Measurements from ENCODE around the gene KCNMA1.

The KCNMA1 gene

GRCh38 chr10:77313066-77313750 lies 324.4 kb downstream of the KCNMA1 start:
- DNase-seq: no peak

GRCh38 chr10:77311186-77311585 lies 326.4 kb downstream of the KCNMA1 start:
- DNase-seq: no peak

- no peak for DNase-seq
These were observed 327.2 kb downstream of the KCNMA1 start for GRCh38 chr10:77310288-77310840.

GRCh38 chr10:77309509-77309908 lies 328.1 kb downstream of the KCNMA1 start:
- no peak for DNase-seq

DNA sequence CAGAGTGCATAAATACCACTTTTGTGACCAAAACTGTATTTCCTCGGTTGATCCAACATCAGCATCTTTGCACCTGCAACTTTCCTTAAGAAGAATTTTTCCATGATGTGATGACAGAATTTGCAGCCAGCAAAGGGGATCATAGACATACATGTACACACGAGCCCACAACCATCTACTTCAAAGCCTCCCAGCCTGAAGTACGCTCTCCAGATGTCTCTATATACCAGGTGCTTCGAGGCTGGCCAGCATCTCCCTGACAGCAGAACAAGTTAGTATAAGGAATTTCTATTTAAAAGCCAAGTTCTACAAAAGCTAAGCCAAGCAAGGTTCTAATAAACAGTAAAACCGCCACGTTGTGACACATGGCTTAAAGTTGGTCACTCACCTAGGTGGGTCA lies 328.5 kb downstream of the KCNMA1 start:
- DNase-seq: no peak

DNA sequence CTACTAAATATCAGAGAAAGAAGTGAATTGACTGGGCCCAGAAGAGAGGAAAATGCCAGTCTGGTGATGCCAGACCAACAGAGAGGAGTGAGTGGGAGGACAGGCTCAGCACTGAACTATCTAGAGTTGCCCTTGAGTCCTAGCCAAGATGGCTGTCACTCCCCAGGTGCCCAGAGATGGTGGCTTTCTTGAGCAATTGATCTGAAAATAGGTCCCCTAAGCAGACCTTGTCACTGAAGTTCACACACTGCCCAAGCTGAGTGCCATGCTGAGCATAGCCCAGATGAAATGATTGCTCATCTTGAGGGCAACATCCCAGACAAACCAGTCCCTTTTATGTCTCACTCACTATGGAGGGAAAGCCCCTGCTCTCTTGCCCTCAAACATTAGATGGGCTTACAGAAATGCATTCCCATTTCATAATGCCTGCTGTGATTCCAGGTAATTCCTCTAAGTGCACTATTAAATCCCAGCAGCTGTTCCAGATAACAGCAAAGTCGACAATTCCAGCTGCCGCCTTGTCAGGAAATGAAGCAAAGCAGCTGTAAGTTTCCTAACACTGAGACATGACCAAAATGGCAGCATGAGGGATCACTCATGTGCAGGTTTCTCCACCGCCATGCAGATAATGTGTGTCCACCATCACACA lies 329.4 kb downstream of the KCNMA1 start:
- DNase-seq: no peak

- DNase-seq: no peak
These were observed 330.9 kb downstream of the KCNMA1 start for GRCh38 chr10:77306666-77307065.

DNA sequence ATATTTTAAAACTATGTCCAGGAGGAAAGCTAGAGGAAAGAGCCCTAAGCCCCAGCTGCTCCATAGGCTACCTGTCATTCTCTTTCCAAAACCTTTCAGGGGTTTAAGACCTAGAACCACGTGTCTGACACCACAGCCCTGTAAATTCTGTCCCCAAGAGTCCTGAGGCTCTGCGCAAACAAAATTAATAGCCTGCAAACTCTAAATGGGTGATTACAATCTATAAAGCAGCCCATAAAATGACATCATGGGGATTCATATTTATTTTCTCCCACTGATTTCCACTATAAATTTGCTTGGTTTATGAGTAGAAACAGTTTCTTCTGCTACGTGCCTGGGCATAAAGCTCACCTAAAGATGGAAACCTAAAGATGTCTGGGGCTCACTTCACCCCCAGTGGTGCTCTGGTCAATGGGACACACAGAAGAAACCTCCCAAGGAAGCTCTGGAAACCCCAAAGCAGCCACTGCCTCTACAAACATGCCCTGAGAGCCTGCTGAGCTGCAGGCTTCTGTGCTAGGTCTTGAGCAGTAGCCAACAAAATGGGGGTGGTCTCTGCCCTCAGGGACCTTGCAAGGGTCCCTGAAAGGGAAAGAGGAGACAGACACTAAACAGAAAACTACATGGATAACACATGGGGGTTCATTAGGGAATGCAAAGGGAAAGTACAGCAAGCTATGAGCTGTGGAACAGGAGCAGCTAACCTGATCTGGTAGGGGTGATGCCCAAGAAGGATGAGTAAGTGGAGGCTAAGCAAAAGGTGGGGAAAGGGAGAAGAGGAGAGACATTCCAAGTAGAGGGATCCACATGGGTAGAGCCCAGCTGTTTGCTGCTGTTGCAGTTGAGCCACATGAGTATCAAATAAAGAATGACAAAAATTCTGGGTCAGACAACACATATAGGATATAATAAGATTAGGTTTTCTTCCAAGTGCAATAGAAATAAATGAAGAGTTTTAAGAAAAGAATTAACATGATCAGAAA lies 331.7 kb downstream of the KCNMA1 start:
- DNase-seq: no peak

- DNase-seq: no peak
These were observed 333.4 kb downstream of the KCNMA1 start for GRCh38 chr10:77304192-77304591.

- DNase-seq: no peak
These were observed 336.3 kb downstream of the KCNMA1 start for GRCh38 chr10:77301305-77301730.

GRCh38 chr10:77300682-77301302 lies 336.8 kb downstream of the KCNMA1 start:
- DNase-seq: no peak

DNA sequence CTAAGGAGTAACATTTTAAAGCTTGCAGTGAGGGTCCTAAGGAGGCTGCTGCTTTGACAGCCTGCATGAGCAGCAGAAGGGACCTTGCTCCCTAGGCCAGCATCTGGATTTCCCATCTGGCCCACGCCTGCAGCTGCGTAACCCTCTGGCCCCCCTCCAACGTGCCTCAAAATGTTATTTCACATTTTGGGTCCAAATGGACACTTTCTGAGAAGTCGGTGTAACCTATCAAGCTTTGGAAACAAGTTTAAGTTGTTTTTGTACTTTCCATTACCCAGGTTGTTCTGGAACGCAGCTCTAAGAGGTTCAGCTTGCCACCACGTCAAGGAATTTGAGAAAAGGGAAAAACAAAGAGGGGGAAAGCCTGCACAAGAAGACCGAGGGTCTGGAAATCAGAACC lies 338.3 kb downstream of the KCNMA1 start:
- no peak for DNase-seq

GRCh38 chr10:77297393-77297739 lies 340.2 kb downstream of the KCNMA1 start:
- DNase-seq: no peak

DNA sequence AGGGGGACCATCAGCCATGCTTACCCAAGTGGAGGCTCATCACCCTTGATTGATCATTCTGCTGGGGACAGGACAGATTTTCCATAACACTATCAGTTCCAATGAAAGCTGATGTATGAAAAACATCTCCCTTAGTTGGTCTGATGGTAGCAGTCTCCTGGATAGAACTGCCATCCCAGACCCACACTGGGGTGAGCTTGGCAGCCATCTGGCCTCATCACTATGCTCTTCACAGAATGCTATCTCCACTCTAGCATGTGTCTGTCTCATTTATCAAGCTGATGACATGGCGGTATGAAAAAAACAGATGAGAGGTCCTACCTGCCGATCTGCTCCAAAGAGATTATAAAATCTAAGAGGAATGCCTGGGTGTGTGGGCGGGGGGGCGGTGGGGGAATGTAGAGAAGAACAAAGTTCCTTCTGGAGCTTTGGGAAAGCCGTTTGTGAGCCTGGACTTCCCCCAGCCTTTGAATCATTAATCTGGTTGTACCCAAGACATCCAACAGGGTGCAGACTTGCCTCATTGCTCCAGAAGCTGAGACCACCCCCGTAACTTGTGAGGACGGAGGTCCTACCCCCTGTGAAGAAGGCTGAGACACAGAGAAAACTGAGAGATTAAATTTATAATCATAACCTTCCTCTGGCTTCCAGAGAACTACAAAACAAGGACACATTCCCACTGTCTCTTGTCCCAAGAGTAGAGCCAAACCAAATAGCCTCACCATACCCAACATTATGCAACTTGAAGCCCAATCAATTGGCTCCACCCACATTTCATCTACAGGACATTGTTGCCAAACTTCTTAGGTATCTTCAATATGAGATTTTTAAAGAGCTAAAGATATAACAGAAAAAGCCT lies 340.8 kb downstream of the KCNMA1 start:
- no peak for DNase-seq

DNA sequence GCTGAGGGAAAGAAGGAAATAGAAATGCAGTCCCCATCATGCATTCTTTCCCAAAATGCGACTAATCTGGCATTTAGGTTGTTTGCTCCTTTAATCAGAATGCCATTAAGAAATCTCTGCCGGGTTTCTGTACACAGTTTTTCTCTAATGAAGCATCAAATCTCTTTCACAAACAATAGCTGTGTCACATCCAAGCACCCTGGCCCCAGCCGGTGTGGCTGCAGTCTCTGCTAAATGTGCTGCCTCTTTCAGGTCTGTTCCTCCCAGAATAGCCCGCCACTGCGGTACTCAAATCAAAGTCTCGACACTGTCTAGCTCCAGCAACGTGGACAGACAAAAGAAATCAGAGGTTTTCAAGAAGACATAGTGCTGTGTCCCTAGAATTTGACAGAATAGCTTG lies 343.8 kb downstream of the KCNMA1 start:
- no peak for DNase-seq

GRCh38 chr10:77293347-77293746 lies 344.3 kb downstream of the KCNMA1 start:
- no peak for DNase-seq

DNA sequence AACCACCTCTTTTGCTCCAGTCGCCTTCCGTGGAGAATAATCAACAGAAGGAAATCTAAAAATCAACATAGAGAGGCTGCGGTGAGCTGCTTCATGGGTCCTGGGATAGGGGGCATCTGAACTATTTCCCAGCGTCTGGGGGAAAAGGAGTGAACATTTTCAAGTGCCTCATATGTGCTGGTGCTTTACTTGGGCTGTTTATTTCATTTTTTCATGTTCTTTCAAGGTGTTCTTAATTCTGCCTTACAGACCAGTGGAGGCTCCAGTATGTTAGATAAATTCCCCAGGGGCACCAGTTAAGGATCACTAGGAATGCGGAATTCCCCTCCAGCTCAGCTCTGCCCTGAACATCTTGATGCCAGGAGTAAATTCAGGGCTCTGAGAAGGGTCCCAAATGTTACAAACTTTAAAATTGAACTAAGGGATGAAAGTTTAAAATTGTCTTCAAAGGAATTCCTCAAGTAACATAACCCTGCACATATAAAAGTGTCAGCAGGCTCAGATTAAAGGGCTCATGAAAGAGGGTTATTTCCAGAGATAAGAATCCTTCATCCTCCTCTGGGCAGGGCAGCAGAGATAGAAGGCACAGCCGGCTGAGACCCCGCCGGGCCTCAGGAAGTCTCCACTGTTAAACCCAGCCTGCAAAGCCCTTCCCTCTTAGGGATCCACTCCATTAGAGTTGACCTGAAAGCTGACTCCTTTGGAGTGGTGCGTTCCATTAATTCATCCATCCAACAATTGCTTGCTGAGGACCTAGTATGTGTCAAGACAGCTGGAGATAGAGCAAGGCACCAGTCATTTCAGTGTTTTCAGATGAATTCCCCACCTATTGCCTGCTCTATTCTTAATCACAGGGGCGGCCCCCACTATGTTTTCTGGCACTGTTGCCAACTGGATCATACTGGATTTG lies 345.8 kb downstream of the KCNMA1 start:
- no peak for DNase-seq

DNA sequence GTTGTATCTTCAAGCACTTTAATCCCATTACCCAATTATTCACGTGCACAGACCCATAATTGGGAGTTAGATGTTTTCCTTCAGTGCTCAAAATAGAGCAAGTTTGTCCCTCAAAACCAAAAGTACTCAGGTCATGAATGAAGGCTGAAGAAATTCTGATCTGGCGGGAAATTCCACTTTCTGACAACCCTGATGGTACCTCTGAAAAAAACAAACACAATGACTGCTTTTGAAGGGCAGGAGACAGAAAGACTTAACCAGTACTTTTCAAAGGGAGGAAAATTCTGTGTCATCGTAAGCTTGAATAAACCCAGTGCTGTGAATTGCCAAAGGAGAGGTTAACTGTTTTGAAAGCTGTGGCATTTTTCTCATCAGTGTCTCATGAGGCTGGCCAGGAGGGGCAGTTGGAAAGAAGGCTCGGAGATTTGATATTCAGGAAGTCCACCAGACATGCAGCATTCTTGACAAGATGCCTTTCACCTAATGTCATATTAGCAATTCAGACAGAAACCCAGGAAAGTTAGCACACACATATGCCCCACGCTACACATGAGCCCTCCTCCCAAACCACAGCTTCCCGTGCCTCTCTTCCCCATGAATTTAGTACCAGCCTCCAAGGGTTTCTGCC lies 347.0 kb downstream of the KCNMA1 start:
- no peak for DNase-seq

DNA sequence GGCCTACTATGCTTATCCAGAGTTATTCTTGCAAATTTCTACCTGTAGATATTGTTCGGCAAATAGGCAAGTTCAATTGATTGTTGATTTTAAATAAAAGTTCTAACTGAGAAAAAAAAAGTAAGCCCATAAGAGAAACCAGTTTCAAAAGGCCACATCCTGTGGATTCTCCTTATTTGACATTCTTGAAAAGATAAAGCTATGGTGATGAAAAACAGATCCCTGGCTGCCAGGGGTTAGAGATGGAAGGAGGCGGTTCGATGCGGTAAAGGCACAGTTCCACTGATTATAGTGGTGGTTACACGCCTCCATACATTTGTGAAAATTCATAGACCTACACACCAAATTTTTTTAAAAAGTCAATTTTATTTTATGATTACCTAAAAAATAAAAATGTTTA lies 347.8 kb downstream of the KCNMA1 start:
- DNase-seq: no peak

DNA sequence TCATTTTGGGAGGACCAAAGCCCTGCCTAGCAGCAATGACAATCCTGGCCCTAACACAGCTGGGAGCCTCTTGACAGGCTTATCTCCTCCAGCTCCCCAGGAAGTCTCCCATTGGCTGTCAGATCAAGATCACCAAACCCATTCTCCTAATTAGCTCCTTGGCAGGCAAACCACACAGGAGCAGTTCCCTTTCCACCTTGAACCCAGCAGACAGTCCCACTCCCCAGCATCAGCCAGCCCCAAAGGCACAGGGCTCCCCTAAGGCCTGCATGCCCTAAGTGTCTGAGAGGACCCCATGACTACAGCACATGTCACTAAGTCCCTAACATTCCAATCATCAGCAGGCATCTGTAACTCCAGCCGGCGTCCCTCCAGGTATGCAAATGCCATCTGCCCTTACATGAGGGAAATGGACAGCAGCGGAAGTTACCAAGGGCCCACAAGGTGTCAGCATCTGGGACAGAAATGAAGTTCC lies 348.5 kb downstream of the KCNMA1 start:
- no peak for DNase-seq
